K562 (cell line): ENCODE measurements around the gene ANKRD61. TPM values are rescaled to one million over a fixed set of nuclear protein-coding genes. Genes with fewer than 3 reads are reported as not detected.

ENCODE experiments used
- BRD4 ChIP-seq: fragments of 200-600 bp; sonication (generic); IDR thresholded peaks from 2 replicates; pipeline ENCODE4 v1.6.1; 2017; ENCODE audit warnings: inconsistent platforms
- GABPB2 ChIP-seq: fragments of 250-450 bp; sonication (Bioruptor Pico); conservative IDR thresholded peaks from 2 replicates; pipeline ENCODE4 v1.5.1; 2021; ENCODE audit warnings: mild to moderate bottlenecking
- MEIS2 ChIP-seq: fragments of 450-650 bp; IDR thresholded peaks from 2 replicates; pipeline ENCODE4 v1.6.1; 2014; ENCODE audit warnings: mild to moderate bottlenecking; ENCODE audit not compliant: partially characterized antibody
- NFE2L1 ChIP-seq: fragments of 450-650 bp; IDR thresholded peaks from 2 replicates; pipeline ENCODE4 v1.6.1; 2016; ENCODE audit warnings: missing genetic modification characterization, low read depth, mild to moderate bottlenecking, missing compliant biosample characterization, moderate library complexity, borderline replicate concordance
- POLR2AphosphoS5 ChIP-seq: IDR thresholded peaks from 2 replicates; pipeline ENCODE4 v1.6.1; 2011; ENCODE audit warnings: mild to moderate bottlenecking, low read depth, low read length, moderate library complexity; ENCODE audit not compliant: control insufficient read depth, insufficient read depth
- PURB ChIP-seq: sonication (generic); formaldehyde crosslinking; IDR thresholded peaks from 2 replicates; pipeline ENCODE4 v1.9.0; 2021; ENCODE audit warnings: low read depth, mild to moderate bottlenecking, missing genetic modification reagents
- RHOXF2B ChIP-seq: fragments of 250-450 bp; sonication (Bioruptor Pico); conservative IDR thresholded peaks from 2 replicates; pipeline ENCODE4 v1.5.1; 2021
- SFPQ ChIP-seq: fragments of 200-400 bp; formaldehyde crosslinking; IDR thresholded peaks from 2 replicates; pipeline ENCODE4 v1.6.1; 2017; ENCODE audit warnings: mild to moderate bottlenecking, low read depth, low read length, moderate library complexity
- SMAD1 ChIP-seq: fragments of 150-350 bp; IDR thresholded peaks from 2 replicates; pipeline ENCODE4 v1.6.1; 2014; ENCODE audit warnings: low read length, low read depth; ENCODE audit not compliant: partially characterized antibody
- SPI1 ChIP-seq: IDR thresholded peaks from 2 replicates; pipeline ENCODE4 v1.6.1; 2011; ENCODE audit warnings: low read depth, low read length, control low read depth, borderline replicate concordance
- XRCC3 ChIP-seq: fragments of 450-650 bp; IDR thresholded peaks from 2 replicates; pipeline ENCODE4 v1.6.1; 2017; ENCODE audit warnings: mild to moderate bottlenecking, moderate library complexity
- ZNF407 ChIP-seq: fragments of 450-650 bp; IDR thresholded peaks from 2 replicates; pipeline ENCODE4 v1.6.1; 2016; ENCODE audit warnings: low read depth
- polyA plus RNA-seq, 8 experiments: library from polyadenylated mRNA; depleted of rRNA in 4 of 8; stranded (reverse) in 5 of 8; unstranded in 3 of 8; fragments of >200 nt; fragmentation: Nextera tagmentation in 2 of 8; fragmentation: Illumina TruSeq in 1 of 8; extraction: Ambion mirVana in 2 of 8; extraction: Trizol in 1 of 8; gene quantifications; 2 replicates each; pipeline versions ENCODE4 v1.2.1 to v1.2.3, GENCODE V29; 2011 to 2014; ENCODE audit warnings: inconsistent platforms in 1 of 8, missing spikeins in 1 of 8
- total RNA-seq, 7 experiments: library from RNA; depleted of rRNA in 6 of 7; stranded (reverse); fragments of >200 nt in 6 of 7; fragmentation: Illumina TruSeq in 2 of 7; extraction: Trizol in 2 of 7; gene quantifications; 2 replicates each; pipeline versions ENCODE4 v1.2.1 to v1.2.3, GENCODE V29; 2011 to 2021; ENCODE audit warnings: low replicate concordance in 1 of 7

ANKRD61 gene
- total and polyA plus RNA-seq, 9 of the 15 experiments (the other 6 are each of a cell fraction or from before 2014, with no cell fraction given): 0.08 to 0.11 (median 0.09) TPM; not detected in 5

- TF ChIP-seq ZNF407: no peak
- no peak for TF ChIP-seq RHOXF2B (CRISPR knock-in tag)
- no peak for TF ChIP-seq POLR2AphosphoS5
- no peak for TF ChIP-seq XRCC3
- TF ChIP-seq NFE2L1 (tag): no peak
- TF ChIP-seq SFPQ: no peak
- TF ChIP-seq BRD4: no peak
- no peak for TF ChIP-seq MEIS2
- TF ChIP-seq SMAD1: no peak
- TF ChIP-seq GABPB2 (CRISPR knock-in tag): no peak
- no peak for TF ChIP-seq SPI1
- TF ChIP-seq PURB (CRISPR knock-in tag): no peak
Measured at GRCh38 chr7:6071406-6071805, 40.2 kb downstream of the ANKRD61 start (continued).
